ENCODE measurements around the gene ZNF280C.
A peak's percentile ranks its signal among the peaks of the same experiment; 100 is the strongest.
"Not testable (repeated sequence)": the region's sequence is repeated elsewhere in the genome, so short reads cannot be mapped to it uniquely, and the experiment has no call there.

The ZNF280C gene, protein sequence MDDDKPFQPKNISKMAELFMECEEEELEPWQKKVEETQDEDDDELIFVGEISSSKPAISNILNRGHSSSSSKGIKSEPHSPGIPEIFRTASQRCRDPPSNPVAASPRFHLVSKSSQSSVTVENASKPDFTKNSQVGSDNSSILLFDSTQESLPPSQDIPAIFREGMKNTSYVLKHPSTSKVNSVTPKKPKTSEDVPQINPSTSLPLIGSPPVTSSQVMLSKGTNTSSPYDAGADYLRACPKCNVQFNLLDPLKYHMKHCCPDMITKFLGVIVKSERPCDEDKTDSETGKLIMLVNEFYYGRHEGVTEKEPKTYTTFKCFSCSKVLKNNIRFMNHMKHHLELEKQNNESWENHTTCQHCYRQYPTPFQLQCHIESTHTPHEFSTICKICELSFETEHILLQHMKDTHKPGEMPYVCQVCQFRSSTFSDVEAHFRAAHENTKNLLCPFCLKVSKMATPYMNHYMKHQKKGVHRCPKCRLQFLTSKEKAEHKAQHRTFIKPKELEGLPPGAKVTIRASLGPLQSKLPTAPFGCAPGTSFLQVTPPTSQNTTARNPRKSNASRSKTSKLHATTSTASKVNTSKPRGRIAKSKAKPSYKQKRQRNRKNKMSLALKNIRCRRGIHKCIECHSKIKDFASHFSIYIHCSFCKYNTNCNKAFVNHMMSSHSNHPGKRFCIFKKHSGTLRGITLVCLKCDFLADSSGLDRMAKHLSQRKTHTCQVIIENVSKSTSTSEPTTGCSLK

DNA sequence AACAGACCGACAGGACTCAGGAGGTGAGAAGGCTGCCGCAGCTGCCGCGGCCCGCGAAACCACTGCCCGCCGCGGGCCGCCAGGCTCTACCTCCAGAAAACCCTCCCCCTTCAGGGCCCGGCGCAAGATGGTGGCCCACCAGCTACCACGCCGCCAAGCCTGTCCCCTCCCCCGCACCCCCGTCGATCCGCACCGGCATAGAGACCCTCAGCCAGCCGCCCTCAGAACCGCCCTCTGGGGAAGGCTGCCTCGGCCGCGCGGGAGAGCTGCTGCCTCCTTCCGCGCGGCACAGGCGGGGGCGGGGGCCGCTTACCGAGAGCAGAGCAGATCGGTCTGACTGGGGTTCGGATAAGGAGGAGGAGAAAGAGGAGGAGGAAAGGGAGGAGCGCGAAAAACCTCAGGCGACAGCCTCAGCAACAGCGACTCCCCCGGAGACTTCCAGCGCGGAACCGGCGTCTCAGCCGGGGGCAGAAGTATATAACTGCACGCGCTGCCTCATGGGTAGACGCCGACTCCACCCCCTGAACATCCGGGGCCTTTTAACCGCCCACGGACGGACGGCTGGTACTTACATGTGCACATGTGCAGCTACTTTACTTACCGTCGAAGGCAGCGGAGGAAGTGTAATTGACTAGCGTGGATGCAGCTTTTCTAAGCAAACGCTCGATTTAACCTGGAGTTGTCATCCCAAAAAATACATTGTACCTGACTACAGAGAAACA, at the start of gene ZNF280C:
Gene ZNF280C, minus strand, starts transcription at position 451 of the 722 bp plus-strand sequence. CDS start 8,450 bp downstream, outside the sequence.
- peak; percentile 7 to 87 (median 69) for DNase-seq

DNA sequence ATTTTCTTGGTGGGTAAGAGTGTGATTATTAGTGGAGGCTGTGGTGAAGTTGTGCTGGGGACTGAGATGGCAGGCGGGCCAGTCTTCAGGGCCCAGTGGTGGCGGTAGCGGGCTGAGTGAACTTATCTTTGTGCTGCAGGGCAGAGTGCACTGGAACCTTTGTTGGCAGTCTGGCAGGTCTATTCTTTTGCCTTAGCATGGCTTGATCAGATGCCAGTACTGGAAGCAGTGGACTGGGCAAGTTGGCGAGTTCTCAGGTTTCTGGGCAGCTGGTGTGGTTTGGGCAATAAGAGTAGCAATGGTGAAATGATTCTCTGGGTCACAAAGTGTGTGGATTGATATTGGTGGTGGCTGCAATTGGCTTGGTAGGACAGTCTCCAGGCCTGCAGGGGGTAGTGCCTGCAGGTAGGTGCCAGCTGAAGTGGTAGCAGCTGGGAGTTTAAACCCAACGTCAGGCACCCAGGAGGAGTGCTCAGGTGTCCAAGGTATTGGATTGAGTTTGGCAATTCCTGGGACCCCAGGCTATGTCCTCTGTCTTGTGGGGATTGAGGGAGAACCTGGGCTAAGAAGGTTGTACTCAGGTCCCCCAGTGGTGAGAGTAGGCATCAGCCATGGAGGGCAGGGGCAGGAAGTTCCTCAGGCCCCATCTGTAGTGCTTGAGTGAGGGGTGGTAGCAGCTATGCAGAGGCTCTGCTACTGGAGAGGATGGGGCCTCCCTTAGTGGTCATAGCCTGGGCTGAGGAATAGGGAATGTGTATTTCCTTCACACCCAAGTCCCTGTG, 36.1 kb upstream of the ZNF280C start:
- no peak for DNase-seq

DNA sequence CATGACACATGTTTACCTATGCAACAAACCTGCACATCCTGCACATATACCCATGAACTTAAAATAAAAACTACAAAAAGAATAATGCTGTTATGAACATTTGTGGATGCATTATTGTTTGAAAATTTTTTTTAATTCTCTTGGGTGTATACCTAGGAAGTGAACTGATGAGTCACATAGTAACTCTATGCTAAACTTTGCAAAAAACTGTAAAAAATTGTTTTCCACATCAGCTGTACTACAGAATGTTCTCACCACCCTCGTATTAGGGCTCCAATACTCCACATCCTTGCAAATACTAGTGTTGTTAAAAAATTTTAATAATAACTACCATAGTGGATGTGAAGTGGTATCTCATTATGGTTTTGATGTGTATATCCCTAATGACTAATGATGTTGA, 33.3 kb upstream of the ZNF280C start:
- no peak for DNase-seq

DNA sequence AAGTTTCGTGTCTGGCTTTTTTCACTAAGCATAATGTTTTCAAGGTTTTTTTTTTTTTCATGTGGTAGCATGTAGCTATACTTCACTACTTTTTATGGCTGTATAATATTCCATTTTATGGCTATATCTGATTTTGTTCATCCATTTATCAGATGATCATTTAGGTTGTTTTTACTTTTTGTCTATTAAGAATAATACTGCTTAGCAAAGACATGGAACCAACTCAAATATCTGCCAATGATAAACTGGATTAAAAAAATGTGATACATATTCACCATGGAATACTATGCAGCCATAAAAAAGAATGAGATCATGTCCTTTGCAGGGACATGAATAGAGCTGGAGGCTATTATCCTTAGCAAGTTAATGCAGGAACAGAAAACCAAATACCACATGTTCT, 32.7 kb upstream of the ZNF280C start:
- DNase-seq, result no peak

DNA sequence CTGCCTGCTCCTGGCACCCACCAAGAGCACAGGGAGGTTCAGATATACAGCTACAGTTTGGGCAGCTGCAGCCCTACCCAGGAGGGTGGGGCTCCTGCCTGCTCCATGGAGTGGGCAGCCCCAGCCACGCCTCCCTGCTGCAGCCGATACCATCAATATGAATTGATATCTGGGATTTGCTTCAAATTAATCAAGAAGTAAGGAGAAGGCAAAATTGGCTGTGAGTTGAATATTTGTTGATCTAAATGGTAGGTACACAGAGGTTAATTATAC, 31.2 kb upstream of the ZNF280C start:
- DNase-seq, result no peak

DNA sequence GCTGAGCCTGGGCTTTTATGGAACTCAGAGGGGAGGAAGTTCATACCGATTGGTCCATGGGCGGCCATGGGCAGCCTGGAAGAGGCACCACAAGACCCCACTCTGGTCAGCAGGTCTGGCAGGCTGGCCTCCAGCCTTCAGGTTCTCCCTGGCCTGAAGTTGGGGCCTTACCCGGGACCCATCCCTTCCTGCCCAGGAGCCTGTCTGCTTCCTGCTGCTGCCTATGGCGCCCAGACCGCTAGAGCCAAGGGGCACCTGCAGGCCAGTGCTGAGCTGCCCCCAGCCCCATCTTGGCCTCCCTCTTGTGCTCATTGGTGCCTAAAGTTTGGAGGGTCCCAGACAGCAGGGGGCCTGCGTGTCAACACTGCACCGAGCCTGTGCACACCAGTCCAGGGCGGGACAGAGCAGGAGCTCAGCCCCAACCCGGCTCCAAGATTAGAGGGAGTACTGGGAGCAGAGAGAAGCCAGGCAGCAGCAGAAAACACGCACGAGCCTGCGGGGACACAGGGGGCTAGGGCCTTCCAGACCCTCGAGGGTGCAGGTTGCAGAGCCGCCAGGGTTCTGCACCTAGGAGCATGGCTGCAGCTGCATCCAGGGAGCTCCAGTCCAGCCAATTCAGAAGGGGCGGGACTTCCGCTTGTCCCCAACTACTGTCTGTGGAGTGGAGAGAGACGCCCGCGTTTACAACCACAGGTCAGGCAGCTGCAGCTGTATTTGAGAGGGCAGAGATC, 30.7 kb upstream of the ZNF280C start:
- no peak for DNase-seq

DNA sequence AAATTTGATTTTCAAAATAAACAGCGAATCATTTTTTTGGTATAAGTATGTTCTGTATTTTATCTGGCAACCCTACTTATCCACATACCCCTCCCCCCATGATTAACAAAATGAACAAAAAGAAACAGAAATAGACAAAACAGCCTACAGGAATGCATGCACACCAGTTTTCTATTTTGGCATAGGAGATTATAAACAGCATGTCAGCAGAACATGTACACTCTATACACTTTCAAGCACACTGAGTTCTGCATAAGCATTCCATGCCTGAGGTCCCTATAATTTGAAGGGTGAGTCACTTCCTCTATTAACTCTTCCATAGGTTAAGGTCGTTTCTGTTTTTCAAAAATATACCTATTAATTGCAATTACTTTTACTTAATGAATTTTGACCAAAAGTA, 28.0 kb upstream of the ZNF280C start:
- DNase-seq, result no peak

DNA sequence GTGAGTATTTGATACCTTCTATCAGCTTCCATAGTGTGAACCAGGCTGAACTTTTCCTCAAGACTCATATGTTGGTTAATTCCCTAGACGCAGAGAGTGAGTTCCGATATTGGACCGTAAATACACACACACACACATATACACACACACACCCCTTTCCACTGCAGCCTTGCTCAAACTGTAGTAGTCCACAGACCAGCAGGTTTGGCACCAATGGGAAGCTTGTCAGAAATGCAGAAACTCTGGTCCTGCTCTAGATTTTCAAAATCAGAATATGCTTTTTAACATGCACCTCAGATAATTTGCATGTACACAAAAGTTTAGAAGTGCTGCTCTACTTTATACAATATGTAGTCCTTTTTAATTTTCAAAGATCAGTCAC, 27.6 kb upstream of the ZNF280C start:
- DNase-seq, result no peak

DNA sequence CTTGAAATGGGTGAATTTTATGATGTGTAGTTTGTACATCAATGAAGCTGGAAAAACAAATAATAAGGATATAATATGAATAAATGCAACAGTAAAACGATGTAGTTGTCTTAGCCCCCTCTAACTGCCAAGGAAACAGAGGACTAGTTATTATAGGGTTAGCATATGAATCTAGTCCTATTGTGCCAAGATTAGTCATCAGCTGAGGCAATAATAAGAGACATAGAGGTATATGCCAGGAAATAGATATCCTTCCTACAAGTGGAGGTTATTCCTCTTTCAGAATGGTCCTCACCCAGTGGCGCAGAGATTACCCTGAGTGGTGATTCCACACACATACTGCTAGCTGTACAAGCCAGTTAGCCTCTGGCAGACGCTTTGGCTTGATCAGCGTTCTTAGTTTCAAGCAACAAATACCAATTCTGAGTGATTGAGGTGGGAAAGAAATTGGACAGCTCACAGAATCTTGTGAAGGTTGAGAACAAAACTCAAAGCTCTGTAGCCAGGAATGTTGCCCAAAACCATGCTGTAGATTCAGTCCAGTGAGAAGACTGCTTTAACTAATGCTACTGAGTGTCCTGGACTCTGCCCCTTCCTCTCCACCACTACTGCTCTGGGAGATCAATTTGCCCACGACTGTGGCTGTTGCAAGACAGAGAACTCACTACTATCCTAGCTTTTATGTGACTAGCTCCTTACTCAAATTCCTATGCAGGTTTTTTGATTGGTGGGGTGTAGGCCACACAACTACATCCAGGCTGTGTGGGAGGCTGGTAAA, 27.0 kb upstream of the ZNF280C start:
- no peak for DNase-seq

DNA sequence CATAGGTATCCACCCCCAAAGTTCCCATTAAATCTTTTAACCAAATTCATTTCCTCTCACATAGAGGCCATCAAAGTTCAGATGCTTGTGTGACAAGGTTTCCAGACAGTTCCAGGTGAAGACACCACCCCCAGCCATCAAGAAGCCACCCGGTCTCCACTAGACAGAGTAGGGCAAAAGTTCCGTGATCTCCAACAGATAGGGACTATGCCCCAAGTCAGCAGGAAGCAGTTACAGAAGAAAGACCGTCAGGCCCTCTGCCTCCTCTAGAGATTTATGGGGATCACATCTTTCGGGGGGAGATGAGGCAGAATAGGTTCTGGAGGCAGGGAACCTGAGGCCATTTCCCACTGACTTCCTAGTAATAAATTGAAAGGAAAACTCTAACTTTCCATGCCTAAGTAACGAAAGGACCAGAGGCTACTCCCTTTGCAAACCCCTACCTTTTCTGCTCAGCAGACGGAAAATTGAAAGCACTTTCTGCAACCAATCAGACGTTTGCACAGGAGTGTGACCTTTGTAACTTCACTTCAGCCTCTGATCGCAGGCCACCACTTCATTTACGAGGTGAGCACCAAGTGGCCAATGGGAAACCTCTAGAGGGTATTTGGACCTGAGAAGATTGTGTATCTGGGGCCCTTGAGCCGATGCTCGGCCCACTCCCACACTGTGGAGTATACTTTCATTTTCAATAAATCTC, 18.5 kb upstream of the ZNF280C start:
- DNase-seq, result no peak

DNA sequence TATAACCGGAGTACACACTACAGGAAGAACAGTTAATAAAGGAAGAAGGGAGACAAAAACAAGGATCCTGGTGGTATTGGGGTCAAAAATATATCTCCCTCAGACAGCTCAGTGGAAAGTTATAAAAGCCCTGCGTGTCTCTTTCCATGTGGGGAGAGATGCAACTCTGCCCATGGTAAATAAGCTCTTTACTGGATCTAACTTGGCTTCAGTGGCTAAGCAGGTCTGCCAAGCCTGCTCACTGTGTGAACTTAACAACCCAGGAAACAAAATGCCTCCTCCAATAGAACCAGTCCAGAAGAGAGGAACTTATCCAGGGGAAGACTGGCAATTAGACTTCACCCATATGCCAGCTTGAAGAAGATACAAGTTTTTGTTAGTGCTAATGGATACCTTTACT, 17.0 kb upstream of the ZNF280C start:
- DNase-seq, result no peak

DNA sequence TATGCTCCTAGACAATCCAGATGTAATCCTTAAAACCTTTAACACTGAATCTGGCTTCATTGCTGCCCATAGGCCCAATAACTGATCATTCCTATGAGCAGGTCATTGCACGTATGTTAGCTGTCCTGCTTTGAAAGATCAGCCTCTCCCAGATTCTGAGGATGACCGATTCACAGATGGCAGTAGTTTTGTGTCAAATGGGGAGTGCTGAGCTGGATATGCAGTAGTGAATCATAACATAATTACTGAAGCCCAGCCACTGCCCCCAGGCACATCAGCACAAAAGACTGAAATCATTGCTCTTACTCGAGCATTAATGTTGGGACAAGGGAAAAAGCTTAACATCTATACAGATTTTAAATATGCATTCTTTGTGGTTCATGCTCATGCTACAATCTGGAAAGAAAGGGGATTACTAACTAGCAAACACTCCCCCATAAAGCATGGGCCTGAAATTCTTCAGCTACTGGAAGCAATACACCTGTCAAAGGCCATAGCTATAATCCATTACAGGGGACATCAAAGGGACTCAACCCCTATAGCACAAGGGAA, 16.4 kb upstream of the ZNF280C start:
- DNase-seq, result no peak

DNA sequence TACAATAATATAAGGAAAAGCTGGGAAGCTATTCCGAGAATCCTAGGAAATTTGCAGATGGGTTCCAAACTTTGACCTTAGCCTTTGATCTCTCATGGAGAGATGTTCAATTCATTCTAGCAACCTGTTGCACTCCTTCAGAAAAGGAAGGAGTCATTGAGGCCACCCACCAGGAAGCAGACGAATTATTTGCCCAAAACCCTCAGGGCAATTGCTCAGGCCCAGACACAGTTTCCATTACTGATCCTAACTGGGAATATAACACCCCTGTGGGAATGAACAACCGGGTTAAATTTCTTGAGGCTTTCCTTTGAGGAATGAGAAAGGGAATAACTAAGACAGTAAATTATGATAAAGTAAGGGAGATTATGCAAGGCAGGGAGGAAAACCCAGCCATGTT, 13.5 kb upstream of the ZNF280C start:
- DNase-seq, result no peak

DNA sequence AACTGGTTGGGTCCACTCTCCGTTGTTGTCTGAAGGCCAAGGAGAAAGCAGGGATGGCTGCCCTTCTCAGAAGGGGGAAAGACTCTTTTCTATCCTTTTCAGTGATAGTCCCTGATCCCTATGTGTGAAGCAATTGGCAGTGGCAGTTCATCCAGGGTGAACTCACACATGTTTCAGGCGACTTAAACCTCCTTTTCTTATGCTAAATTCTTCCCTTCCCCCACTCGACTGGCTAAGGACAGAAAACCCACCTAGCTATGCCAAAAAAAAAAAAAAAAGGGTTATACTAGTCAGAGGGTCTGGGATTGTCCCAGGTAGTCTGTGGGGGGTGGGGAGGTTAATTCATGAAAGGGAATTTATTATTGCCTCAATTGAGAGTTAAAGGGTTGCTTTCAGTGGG, 12.2 kb upstream of the ZNF280C start:
- no peak for DNase-seq

DNA sequence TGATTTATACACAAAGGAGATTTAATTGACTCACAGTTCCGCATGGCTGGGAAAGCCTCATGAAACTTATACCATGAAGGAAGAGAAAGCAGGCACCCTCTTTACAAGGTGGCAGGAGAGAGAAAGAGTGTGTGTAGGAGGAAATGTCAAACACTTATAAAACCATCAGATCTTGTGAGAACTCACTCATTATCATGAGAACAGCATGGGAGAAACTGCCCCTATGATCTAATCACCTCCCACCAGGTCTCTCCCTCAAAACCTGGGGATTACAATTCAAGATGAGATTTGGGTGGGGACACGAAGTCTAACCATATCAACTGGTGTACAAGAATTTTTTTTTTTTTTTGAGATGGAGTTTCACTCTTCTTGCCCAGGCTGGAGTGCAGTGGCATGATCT, 3.6 kb upstream of the ZNF280C start:
- not testable (repeated sequence) for DNase-seq

DNA sequence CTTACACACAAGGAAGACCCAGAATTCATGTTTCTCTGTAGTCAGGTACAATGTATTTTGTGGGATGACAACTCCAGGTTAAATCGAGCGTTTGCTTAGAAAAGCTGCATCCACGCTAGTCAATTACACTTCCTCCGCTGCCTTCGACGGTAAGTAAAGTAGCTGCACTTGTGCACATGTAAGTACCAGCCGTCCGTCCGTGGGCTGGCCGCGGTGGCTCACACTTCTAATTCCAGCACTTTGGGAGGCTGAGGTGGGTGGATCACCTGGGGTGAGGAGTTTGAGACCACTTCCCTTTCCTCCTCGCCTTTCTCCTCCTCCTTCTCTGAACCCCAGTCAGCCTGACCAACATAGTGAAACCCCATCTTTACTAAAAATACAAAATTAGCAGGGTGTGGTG, 692 bp upstream of the ZNF280C start:
- DNase-seq, result not testable (repeated sequence)

DNA sequence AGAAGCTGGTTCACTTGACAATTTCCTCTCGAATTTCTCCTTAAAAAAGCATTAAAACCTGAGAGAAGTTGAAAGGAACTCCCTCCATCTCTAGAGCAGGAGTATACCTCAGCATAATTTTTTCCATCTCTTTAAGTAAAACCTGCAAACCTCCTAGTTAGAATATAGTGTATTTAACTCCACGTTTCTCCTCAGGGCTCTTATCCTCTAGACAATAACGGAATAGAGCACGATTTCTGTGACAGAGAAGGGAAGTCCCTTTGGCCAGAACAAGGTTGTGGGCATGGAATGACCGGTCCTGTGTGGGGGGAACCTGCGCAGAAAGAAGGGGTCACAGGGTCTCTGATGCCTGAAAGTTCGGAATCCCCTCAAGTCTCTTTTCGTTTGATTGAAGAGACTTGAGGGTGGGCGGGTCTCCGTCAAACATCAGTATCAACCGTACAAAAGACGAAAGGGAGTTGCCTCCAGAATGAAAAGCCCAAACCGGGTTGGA, 697 bp downstream of the ZNF280C start:
- peak in 3 of 56 donors; percentile 17 to 46 (median 38) for DNase-seq

DNA sequence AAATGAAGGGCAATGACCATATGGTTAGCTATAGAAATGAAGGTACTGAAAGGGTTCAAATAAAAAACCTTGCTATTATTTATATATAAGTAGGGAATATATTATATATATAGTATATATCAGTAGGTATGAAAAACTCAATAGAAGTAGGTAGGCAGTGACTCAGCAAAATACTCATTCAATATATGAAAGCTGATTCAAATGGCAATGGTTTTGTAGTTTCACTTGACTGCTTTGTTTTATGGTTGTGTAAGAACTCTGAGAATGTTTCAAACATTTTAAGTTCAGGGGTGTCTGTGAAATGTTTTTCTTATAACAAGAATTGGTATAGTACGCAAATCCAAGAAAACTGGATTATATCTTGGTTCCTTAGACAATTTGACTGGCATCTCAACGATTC, 4.1 kb downstream of the ZNF280C start:
- DNase-seq, result no peak

DNA sequence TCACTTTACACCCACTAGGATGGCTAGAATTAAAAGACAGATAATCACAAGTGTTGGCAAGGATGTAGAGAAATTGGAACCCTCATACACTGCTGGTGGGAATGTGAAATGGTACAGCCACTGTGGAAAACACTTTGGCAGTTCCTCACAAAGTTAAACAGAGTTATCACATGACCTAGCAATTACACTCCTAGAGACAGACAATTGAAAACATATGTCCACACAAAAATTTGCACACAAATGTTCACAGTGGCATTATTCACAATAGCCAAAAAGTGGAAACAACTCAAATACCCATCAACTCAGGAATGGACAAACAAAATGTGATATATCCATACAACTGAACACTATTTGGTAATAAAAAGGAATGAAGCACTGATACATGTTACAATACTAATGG, 5.7 kb downstream of the ZNF280C start:
- no peak for DNase-seq
